Mesenchymal stem cell (in vitro differentiated cells and primary cell): ENCODE measurements around the gene FNDC3B.

Experiments used
- DNase-seq: peaks from one replicate; pipeline ENCODE4 v3.0.0-alpha.2; 2013
- H2AFZ ChIP-seq: one replicate; pipeline ENCODE4 v1.6.1; 2013; ENCODE audit warnings: low read depth, mild to moderate bottlenecking, control low read depth, inconsistent platforms, low read length, moderate library complexity
- H2AK5ac ChIP-seq: 2 replicates; pipeline ENCODE4 v1.6.1; 2013; ENCODE audit warnings: low read length, moderate library complexity, mild to moderate bottlenecking, inconsistent platforms; ENCODE audit not compliant: severe bottlenecking
- H2BK120ac ChIP-seq: one replicate; pipeline ENCODE4 v1.6.1; 2013; ENCODE audit warnings: low read depth, mild to moderate bottlenecking, inconsistent platforms, low read length, moderate library complexity
- H2BK12ac ChIP-seq, 2 experiments: one replicate each; pipeline ENCODE4 v1.6.1; 2013; ENCODE audit warnings: inconsistent platforms in 2 of 2, low read length in 2 of 2, mild to moderate bottlenecking in 2 of 2, moderate library complexity in 2 of 2, control low read depth in 1 of 2
- H2BK15ac ChIP-seq: one replicate; pipeline ENCODE4 v1.6.1; 2013; ENCODE audit warnings: mild to moderate bottlenecking, low read depth, inconsistent platforms; ENCODE audit not compliant: poor library complexity, severe bottlenecking
- H2BK5ac ChIP-seq: 2 replicates; pipeline ENCODE4 v1.6.1; 2013; ENCODE audit warnings: low read depth, mild to moderate bottlenecking, low read length, control low read depth, inconsistent platforms; ENCODE audit not compliant: poor library complexity, severe bottlenecking
- H3K14ac ChIP-seq, 2 experiments: one replicate each; pipeline ENCODE4 v1.6.1; 2013; ENCODE audit warnings: inconsistent platforms in 2 of 2, low read length in 2 of 2, control low read depth in 1 of 2, mild to moderate bottlenecking in 1 of 2, moderate library complexity in 1 of 2
- H3K18ac ChIP-seq, 2 experiments: one replicate each; pipeline ENCODE4 v1.6.1; 2013; ENCODE audit warnings: inconsistent platforms in 2 of 2, low read length in 2 of 2, control low read depth in 1 of 2, low read depth in 1 of 2, mild to moderate bottlenecking in 1 of 2
- H3K23ac ChIP-seq, 2 experiments: one replicate each; pipeline ENCODE4 v1.6.1; 2013; ENCODE audit warnings: inconsistent platforms in 2 of 2, low read length in 2 of 2, mild to moderate bottlenecking in 2 of 2, moderate library complexity in 2 of 2, control low read depth in 1 of 2
- H3K27ac ChIP-seq: 2 replicates; pipeline ENCODE4 v1.5.1; 2013; ENCODE audit warnings: mild to moderate bottlenecking, moderate library complexity, low read length, control low read depth, inconsistent platforms; ENCODE audit not compliant: poor library complexity, severe bottlenecking
- H3K27me3 ChIP-seq, 2 experiments: 2 replicates each; pipeline versions ENCODE4 v1.6.1 to v1.7.0; 2013; ENCODE audit warnings: low read length in 2 of 2, mild to moderate bottlenecking in 2 of 2, moderate library complexity in 2 of 2, control low read depth in 1 of 2, inconsistent platforms in 1 of 2; ENCODE audit not compliant: control insufficient read depth in 1 of 2, insufficient read depth in 1 of 2
- H3K36me3 ChIP-seq, 2 experiments: 2 replicates each; pipeline versions ENCODE4 v1.6.1 to v1.7.0; 2013; ENCODE audit warnings: low read length in 2 of 2, control low read depth in 1 of 2, inconsistent platforms in 1 of 2, low read depth in 1 of 2, mild to moderate bottlenecking in 1 of 2; ENCODE audit not compliant: insufficient read depth in 2 of 2, control insufficient read depth in 1 of 2
- H3K4ac ChIP-seq, 2 experiments: one replicate each; pipeline ENCODE4 v1.6.1; 2013; ENCODE audit warnings: inconsistent platforms in 2 of 2, low read length in 2 of 2, mild to moderate bottlenecking in 2 of 2, moderate library complexity in 2 of 2, control low read depth in 1 of 2, low read depth in 1 of 2
- H3K4me1 ChIP-seq: 2 replicates; pipeline ENCODE4 v1.6.1; 2013; ENCODE audit warnings: low read depth, low read length, control low read depth; ENCODE audit not compliant: control insufficient read depth, insufficient read depth
- H3K4me2 ChIP-seq: 2 replicates; pipeline ENCODE4 v1.6.1; 2013; ENCODE audit warnings: low read length, mild to moderate bottlenecking, inconsistent platforms; ENCODE audit not compliant: poor library complexity, severe bottlenecking
- H3K4me3 ChIP-seq, 2 experiments: 2 replicates each; pipeline versions ENCODE4 v1.5.1 to v1.7.0; 2013; ENCODE audit warnings: low read length in 2 of 2, mild to moderate bottlenecking in 2 of 2, control low read depth in 1 of 2, low read depth in 1 of 2; ENCODE audit not compliant: insufficient read depth in 1 of 2
- H3K79me1 ChIP-seq: replicated peaks from 2 replicates; pipeline ENCODE4 v1.6.1; 2013; ENCODE audit warnings: mild to moderate bottlenecking, control low read depth, low read length, inconsistent platforms; ENCODE audit not compliant: poor library complexity, severe bottlenecking
- H3K9ac ChIP-seq: 2 replicates; pipeline ENCODE4 v1.7.0; 2013; ENCODE audit warnings: mild to moderate bottlenecking, low read length, moderate library complexity
- H3K9me3 ChIP-seq: 2 replicates; pipeline ENCODE4 v1.7.0; 2013; ENCODE audit warnings: mild to moderate bottlenecking, low read length; ENCODE audit not compliant: control insufficient read depth
- H4K8ac ChIP-seq: one replicate; pipeline ENCODE4 v1.6.1; 2013; ENCODE audit warnings: inconsistent platforms, mild to moderate bottlenecking, low read length, moderate library complexity
- H4K91ac ChIP-seq: one replicate; pipeline ENCODE4 v1.6.1; 2013; ENCODE audit warnings: mild to moderate bottlenecking, low read length, inconsistent platforms
- WGBS: methylation state at CpG from one replicate; pipeline ENCODE4 v1.1.7; 2013; ENCODE audit warnings: mixed read lengths; 5-methylcytosine and 5-hydroxymethylcytosine counted together

The FNDC3B gene

GRCh38 chr3:172065967-172066762 lies 26.8 kb downstream of the FNDC3B start:
- whole genome bisulfite sequencing: 71% methylated on average over 5 of the region's 7 CpGs

GRCh38 chr3:172066880-172067796 lies 27.8 kb downstream of the FNDC3B start:
- H3K9ac ChIP-seq: peak overlapping the region; percentile 49
- H4K8ac ChIP-seq: no peak overlapping the region
- H4K91ac ChIP-seq: no peak overlapping the region
- H3K4ac ChIP-seq: no peak overlapping the region
- H3K79me1 ChIP-seq: no peaks in the 10 kb centered on the region
- no peak overlapping the region for H2BK12ac ChIP-seq
- H3K36me3 ChIP-seq: peaks cover 11 to 33% of the 10 kb centered on the region in 2 experiments
- H2AK5ac ChIP-seq: no peak overlapping the region
- no peak overlapping the region for H3K4me2 ChIP-seq
- no peak overlapping the region for H2BK5ac ChIP-seq
- H3K14ac ChIP-seq: no peak overlapping the region
- no peak overlapping the region for H2AFZ ChIP-seq
- no peak overlapping the region for H2BK15ac ChIP-seq
- H2BK120ac ChIP-seq: no peak overlapping the region
- H3K27ac ChIP-seq: peak overlapping the region; percentile 51
- H3K23ac ChIP-seq: no peak overlapping the region
- H3K4me3 ChIP-seq: no peak overlapping the region
- peaks cover 16% of the 10 kb centered on the region for H3K4me1 ChIP-seq
- DNase-seq: no peak
- no peaks in the 10 kb centered on the region for H3K9me3 ChIP-seq
- H3K27me3 ChIP-seq: no peaks in the 10 kb centered on the region
- no peak overlapping the region for H3K18ac ChIP-seq
- WGBS: 90% methylated on average over 3 of the region's 7 CpGs

More at GRCh38 chr3:172065967-172066762, 26.8 kb downstream of the FNDC3B start:
- no peak overlapping the region for H2BK5ac ChIP-seq
- no peak overlapping the region for H3K4me2 ChIP-seq
- H4K8ac ChIP-seq: no peak overlapping the region
- no peak overlapping the region for H3K23ac ChIP-seq
- no peak overlapping the region for H2BK15ac ChIP-seq
- no peaks in the 10 kb centered on the region for H3K27me3 ChIP-seq
- no peaks in the 10 kb centered on the region for H3K9me3 ChIP-seq
- no peak overlapping the region for H3K4ac ChIP-seq
- peak overlapping the region; percentile 71 for H3K27ac ChIP-seq
- no peaks in the 10 kb centered on the region for H3K79me1 ChIP-seq
- no peak overlapping the region for H4K91ac ChIP-seq
- peak overlapping the region; percentile 49 for H3K9ac ChIP-seq
- peak overlapping the region in 1 of 2 experiments; percentile 82 for H3K18ac ChIP-seq
- H3K14ac ChIP-seq: no peak overlapping the region
- peaks cover 16% of the 10 kb centered on the region for H3K4me1 ChIP-seq
- no peak overlapping the region for H2BK120ac ChIP-seq
- H3K4me3 ChIP-seq: peak overlapping the region in 1 of 2 experiments; percentile 4
- no peak overlapping the region for H2BK12ac ChIP-seq
- DNase-seq: peak; percentile 85
- H3K36me3 ChIP-seq: peaks cover 11 to 33% of the 10 kb centered on the region in 2 experiments
- H2AK5ac ChIP-seq: peak overlapping the region; percentile 87
- no peak overlapping the region for H2AFZ ChIP-seq

GRCh38 chr3:172067837-172068440 lies 28.6 kb downstream of the FNDC3B start:
- DNase-seq: no peak
- 90% methylated on average over 5 of the region's 6 CpGs for WGBS
- no peak overlapping the region for H3K23ac ChIP-seq
- H3K4me3 ChIP-seq: no peak overlapping the region
- peak overlapping the region in 1 of 2 experiments; percentile 14 for H2BK12ac ChIP-seq
- H2BK120ac ChIP-seq: no peak overlapping the region
- no peak overlapping the region for H2AFZ ChIP-seq
- no peak overlapping the region for H2BK15ac ChIP-seq
- no peak overlapping the region for H3K18ac ChIP-seq
- no peak overlapping the region for H3K4me2 ChIP-seq
- H3K9ac ChIP-seq: no peak overlapping the region
- H3K14ac ChIP-seq: no peak overlapping the region
- no peaks in the 10 kb centered on the region for H3K9me3 ChIP-seq
- H2BK5ac ChIP-seq: no peak overlapping the region
- no peak overlapping the region for H4K91ac ChIP-seq
- no peaks in the 10 kb centered on the region for H3K79me1 ChIP-seq
- H3K27me3 ChIP-seq: no peaks in the 10 kb centered on the region
- peaks cover 13% of the 10 kb centered on the region for H3K4me1 ChIP-seq
- no peak overlapping the region for H3K27ac ChIP-seq
- H4K8ac ChIP-seq: no peak overlapping the region
- no peak overlapping the region for H2AK5ac ChIP-seq
- peaks cover 8 to 39% of the 10 kb centered on the region in 2 experiments for H3K36me3 ChIP-seq
- no peak overlapping the region for H3K4ac ChIP-seq
